Left renal cortex interstitium (tissue), 4 donors: ENCODE data around the gene VWA3B. TPM values are rescaled to one million over a fixed set of nuclear protein-coding genes. Genes with fewer than 3 reads are reported as not detected.
"Not testable (repeated sequence)": the region's sequence is repeated elsewhere in the genome, so short reads cannot be mapped to it uniquely, and the experiment has no call there.

Experiments
- DNase-seq, 4 donors: peaks; one replicate each; pipeline ENCODE4 v3.0.0-alpha.2; 2013; ENCODE audit warnings: low read depth in 4 of 4, low spot score in 2 of 4, missing footprints in 1 of 4
- polyA plus RNA-seq, 4 donors: library from polyadenylated mRNA; unstranded; fragments of 120-200 nt; gene quantifications; one replicate each; pipeline ENCODE4 v1.2.1, GENCODE V29; 2013; ENCODE audit not compliant: insufficient read length in 4 of 4

Gene VWA3B, protein sequence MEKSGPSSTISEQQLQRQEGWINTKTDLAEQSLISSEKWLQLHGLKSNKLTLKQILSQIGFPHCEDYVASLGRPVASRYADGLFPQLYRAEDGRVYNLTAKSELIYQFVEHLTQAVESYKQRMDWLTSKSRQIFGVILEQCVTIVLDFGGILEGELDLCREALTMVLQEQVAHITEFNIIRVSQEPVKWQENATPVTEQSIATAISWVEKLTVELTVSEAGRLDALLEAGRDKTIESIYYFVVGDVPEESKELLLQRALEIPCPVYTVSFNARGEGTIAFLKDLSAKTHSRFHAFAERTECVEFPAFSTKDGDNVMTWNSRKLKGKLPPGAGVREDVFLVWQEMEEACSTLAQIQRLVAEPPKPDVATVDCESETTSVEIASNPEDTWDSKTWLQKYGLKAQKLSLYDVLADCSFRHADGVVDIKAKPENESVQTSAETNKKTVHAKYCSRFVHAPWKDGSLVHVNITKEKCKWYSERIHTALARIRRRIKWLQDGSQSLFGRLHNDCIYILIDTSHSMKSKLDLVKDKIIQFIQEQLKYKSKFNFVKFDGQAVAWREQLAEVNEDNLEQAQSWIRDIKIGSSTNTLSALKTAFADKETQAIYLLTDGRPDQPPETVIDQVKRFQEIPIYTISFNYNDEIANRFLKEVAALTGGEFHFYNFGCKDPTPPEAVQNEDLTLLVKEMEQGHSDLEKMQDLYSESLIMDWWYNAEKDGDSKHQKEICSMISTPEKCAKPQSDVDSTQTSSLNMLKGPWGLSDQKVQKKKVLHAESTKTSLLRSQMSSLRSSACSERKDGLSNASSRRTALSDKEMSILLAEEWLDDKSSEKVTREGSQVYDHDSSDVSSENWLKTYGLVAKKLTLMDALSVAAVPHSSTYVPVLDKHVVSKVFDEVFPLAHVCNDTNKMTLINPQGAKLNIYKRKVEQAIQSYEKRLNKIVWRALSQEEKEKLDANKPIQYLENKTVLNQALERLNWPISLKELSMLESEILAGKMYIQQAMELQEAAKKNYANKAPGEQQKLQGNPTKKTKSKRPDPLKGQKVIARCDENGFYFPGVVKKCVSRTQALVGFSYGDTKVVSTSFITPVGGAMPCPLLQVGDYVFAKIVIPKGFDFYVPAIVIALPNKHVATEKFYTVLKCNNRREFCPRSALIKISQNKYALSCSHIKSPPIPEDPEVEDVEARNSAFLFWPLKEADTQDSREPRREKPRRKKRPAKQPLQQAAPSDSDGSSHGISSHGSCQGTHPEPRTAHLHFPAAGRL (N-terminal part only)
- under 1 TPM; 0.25 to 0.42 (median 0.36) TPM for polyA plus RNA-seq

- DNase-seq, result peak in 3 of 4 donors; percentile 37 to 53 (median 43)
These were observed at the start of gene VWA3B for GRCh38 chr2:98086491-98087446. Gene VWA3B, plus strand, starts transcription at chr2:98087167. Its CDS starts 5,926 bp downstream, at chr2:98093093.

DNA sequence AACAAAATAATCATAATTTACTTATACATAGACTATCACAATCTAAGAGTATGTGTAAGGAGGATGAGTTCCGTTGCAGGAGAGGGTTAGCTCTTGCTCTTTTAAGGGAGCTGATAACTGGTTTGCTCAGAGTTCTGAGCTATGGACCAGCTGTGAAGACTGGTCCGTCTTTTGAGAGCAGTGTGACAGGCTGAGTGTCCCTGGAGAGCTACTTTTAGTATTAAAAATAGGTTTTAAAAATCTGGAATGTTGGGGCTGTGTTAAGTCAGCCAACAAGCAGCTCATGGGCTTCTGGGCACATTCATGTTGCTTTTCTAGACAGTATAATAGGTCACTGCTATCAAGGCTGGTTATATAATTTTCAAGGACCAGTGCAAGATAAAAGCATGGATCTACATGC is 49.8 kb upstream of the VWA3B start:
- no peak for DNase-seq

DNA sequence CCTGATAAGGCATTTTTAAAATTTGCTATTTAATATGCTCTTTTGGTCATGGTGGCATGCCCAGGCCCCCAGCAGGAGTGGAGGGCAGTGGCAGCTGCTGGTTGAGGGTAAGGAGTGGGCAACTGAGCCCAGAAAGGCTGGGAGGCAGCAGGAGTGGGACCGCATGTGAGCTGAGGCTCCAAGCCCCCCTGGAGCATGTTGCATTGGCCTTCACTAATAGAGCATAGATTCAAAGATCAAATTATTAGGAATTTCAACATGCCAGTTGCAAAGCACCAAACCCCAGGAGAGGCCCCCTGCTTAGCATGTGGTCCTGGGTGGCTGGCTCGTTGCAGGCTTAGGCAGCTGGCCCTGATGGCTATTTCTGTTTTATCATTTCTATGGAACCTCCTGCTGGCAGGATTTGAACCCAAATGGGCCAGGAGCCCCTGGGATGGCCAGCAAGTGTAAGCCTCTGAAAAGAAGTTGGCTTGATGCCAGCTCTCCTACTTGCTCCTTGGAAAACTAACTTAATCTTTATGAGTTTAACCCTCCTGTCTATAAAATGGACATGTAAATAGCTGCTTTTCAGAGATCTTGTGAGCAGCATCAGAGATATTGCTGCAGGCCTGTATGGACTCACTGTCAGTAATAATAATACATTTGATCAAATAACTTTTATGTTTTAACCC is 49.2 kb upstream of the VWA3B start:
- no peak for DNase-seq

DNA sequence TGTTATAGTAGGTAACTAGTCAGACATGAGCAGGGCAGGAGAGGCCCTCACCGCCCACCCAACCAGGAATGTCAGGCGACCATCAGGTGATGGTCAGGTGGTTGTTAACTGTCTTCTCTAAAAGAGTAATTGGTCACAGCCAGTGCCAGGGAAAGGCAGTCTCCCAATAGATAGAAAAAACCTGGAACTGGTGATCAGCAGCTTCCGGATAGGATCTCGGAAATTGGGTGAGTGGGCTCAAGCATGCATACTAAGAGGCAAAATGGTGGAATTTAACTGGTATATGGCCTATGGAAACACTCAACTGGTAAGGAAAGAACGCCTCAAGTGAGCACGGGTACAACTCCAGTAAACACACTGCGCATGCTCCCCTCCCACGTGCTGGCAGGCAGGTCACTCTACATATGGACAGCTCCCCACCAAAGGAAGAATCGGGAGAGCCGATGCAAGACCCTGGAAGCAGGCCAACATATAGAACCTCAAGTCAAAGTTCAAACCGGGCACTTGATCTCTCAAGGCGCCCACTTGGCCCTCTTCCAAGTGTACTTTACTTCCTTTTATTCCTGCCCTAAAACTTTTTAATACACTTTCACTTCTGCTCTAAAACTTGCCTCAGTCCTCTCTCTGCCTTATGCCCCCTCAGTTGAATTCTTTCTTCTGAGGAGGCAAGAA is 47.7 kb upstream of the VWA3B start:
- no peak for DNase-seq

DNA sequence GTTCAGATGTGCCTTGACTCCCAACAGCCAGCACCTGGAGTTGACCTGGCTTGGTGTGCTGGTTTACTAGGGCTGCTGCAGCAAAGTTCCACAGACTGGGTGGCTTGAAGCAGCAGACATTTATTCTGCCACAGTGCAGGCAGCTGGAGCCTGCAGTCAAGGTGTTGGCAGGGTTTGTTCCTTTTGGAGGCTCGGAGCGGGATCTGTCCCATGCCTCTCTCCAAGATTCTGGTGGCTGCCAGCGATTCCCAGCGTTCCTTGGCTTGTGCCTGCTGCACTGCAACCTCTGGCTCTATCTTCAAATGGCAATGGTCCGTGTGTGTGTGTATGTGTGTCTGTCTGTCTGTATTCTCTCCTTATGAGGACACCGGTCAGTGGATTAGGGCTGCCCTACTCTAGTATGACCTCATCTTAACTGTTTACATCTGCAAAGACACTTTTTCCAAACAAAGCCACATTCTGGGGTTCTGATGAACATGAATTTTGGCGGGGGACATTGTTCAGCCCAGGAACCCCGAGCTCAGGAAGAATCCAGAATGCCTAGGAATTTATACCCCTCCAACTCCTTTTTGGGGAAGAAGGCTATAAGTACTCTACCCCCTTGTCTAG is 46.5 kb upstream of the VWA3B start:
- no peak for DNase-seq

GRCh38 chr2:98043101-98043500 is 43.9 kb upstream of the VWA3B start:
- no peak for DNase-seq

- not testable (repeated sequence) for DNase-seq
These were observed 42.2 kb upstream of the VWA3B start for GRCh38 chr2:98044730-98045129.

DNA sequence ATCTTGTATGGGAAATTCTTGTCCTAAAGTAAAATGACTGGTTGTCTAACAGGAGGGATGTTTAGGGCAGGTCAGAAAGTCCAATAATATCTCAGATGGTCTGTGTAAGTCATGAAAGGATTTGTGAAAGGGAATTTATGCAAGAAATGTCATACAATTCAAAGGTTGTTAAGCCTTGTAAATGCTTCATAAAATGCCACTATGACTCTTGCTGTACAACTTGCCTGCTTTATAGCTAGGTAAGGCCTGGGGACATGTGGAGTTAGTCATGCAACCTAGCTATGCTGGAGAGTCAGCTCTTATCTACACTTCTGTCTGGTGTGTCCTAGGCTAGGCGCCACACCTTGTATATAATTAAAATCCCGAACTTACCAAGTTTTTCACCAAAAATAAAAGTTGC is 36.9 kb upstream of the VWA3B start:
- DNase-seq, result no peak

DNA sequence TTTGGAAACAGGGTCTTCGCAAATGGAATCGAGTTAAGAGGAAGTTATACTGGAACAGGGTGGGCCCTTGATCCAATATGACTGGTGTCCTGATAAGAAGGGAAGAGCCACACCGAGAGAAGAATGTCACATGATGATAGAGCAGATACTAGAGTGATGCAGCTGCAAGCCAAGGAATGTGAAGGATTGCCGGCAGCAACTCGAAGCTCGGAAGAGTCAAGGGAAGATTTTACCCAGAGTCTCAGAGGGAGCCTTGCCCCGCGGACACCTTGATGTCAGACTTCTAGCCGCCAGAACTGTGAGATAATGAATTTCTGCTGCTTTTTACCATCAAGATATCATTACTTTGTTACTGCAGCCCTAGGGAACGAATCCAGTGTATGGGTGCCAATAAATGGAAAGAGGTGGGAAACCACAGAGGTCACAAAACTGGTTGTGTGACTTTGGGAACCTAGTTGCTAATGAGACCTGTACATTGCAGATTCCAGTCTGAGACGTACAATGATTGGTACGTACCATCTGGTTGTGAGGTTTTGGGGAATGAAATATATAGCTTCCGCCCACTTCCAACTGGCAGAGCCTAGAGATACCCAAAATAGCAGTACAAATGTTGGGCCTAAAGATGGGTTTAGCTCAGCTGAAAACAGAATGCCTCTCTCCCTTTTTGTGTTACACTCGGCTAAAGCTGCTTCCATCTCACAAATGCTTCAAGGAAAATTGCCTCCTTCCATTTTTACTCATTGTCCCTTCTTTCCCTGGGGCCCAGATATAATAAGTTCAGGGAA is 28.6 kb upstream of the VWA3B start:
- no peak for DNase-seq

DNA sequence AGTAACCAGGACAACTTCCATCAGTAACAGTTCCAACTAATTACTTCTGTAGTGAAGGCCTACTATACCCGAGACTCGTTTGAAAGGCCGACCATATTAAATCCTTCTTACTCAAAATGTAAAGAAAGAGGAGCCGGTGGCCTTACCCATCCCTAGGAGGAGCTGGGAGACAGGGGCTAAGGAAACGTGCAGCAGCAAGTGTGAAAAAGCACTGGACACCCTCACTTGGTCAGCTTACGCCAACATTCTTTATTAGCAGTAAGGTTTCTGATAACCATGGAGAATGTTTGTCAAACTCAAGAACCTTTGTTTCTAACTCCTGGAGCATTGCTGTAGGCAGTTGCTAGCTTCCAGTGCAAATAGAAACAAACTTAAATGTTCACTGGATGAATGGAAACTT is 26.7 kb upstream of the VWA3B start:
- DNase-seq, result no peak

DNA sequence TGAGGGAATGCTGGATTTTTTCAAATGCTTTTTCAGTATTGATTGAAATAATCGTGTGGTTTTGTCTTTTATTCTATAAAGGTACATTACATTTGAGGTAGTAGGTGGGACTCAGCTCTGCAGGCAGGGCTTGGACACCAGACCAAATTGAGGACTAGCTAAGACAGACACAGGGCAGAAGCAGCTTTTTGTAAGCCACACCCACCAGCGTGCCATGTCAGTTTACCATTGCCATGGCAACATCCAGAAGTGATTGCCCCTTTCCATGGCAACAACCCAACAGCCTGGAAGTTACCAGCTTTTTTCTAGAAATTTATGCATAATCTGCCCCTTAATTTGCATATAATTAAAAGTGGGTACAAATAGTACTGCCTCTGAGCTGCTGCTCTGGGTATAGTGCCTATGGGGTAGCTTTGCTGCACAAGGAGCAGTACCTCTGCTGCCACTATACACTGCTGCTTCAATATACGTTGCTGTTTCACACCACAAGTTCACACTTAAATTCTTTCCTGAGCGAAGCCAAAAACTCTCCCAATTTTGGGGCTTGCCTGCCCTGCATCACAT is 23.6 kb upstream of the VWA3B start:
- DNase-seq, result no peak

- no peak for DNase-seq
These were observed 21.2 kb upstream of the VWA3B start for GRCh38 chr2:98065808-98066207.

GRCh38 chr2:98067160-98067559 is 19.8 kb upstream of the VWA3B start:
- no peak for DNase-seq

DNA sequence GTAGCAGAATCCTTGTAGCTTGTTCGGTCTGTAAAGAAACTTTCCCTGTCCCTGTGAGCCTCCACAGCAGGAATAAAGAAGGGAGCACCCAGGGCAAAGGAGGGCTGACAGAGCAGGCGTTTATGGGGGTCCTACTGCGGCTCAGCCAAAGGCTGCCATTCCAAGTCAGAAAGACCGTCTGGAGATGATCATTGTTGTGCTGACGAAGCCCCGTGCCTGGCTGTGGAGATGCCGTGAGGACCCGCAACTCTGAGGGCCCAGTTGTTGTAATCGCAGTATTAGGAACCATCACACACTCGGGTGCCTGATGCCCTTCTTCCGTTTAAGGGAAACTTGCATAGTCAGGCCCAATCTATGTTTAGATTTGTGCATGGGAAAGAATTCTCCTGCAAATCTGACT is 16.9 kb upstream of the VWA3B start:
- no peak for DNase-seq

DNA sequence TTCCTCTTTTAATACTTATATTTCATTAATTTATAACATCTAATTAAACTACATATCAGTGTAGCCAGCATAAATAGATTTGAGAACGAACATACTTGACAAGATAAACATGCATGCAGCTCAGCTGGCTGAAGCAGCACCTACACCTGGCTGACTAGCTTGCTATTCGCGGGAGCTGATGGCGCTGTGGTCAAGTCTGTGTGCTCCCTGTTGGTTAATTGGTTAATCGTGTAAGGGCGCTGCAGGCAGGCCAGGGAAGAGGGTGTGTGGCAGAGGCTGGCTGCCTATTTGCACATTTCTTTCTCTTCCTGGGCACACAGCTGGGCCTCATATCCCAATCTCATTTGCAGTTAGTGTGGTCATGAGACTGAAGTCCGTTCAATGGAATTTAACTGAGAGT is 14.5 kb upstream of the VWA3B start:
- no peak for DNase-seq

DNA sequence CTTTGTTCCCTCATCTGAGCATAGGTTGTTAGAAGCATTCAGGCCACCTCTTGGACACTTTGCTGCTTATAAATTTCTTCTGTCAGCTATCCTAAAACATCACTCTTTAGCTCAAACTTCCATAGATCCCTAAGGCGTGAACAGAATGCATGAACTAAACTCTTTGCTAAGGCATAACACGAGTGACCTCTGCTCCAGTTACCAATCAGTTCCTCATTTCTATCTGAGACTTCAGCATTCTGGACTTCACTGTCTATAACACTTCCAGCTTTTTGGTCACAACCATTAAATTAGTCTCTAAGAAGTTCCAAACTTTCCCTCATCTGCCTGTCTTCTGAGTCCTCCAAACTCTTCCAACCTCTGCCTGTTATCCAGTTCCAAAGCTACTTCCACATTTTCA is 8.3 kb upstream of the VWA3B start:
- DNase-seq, result no peak
